ENCODE results near the gene LDLRAD2.

LDLRAD2 gene

GRCh38 chr1:21866707-21867043 is 54.6 kb downstream of the LDLRAD2 start:
- H3K9me3 ChIP-seq (ENCODE audit: insufficient read depth, low read depth, low read length), result no peaks in the 10 kb centered on the region
- whole genome bisulfite sequencing, result 88% methylated on average over 1 of the region's 1 CpG
- H3K36me3 ChIP-seq (ENCODE audit: insufficient read depth, low read length), result peaks cover 32% of the 10 kb centered on the region
- no peak overlapping the region for H3K4me3 ChIP-seq (ENCODE audit: low read length)
- H3K9ac ChIP-seq (ENCODE audit: low read depth, low read length), result no peak overlapping the region
- no peak overlapping the region for H3K27ac ChIP-seq (ENCODE audit: low read depth, low read length)
- H3K27me3 ChIP-seq (ENCODE audit: insufficient read depth, low read length), result no peaks in the 10 kb centered on the region
- peaks cover 11% of the 10 kb centered on the region for H3K4me1 ChIP-seq (ENCODE audit: insufficient read depth, low read length)

- Histone ChIP-seq H3K27me3 (ENCODE audit: insufficient read depth, low read length) (no peaks in the 10 kb centered on the region), H3K9me3 (ENCODE audit: insufficient read depth, low read depth, low read length) (no peaks in the 10 kb centered on the region), H3K27ac (ENCODE audit: low read depth, low read length) (no peak overlapping the region), H3K4me1 (ENCODE audit: insufficient read depth, low read length) (peaks cover 11% of the 10 kb centered on the region), H3K9ac (ENCODE audit: low read depth, low read length) (no peak overlapping the region), H3K36me3 (ENCODE audit: insufficient read depth, low read length) (peaks cover 34% of the 10 kb centered on the region), H3K4me3 (ENCODE audit: low read length) (no peak overlapping the region)
- WGBS, result 95% methylated on average over 5 of the region's 5 CpGs
These were observed 55.5 kb downstream of the LDLRAD2 start for GRCh38 chr1:21867451-21867996.

GRCh38 chr1:21868482-21868881 is 56.4 kb downstream of the LDLRAD2 start:
- no peaks in the 10 kb centered on the region for H3K27me3 ChIP-seq (ENCODE audit: insufficient read depth, low read length)
- no peak overlapping the region for H3K9ac ChIP-seq (ENCODE audit: low read depth, low read length)
- peaks cover 39% of the 10 kb centered on the region for H3K36me3 ChIP-seq (ENCODE audit: insufficient read depth, low read length)
- WGBS, result 89% methylated on average over 7 of the region's 7 CpGs
- H3K9me3 ChIP-seq (ENCODE audit: insufficient read depth, low read depth, low read length), result no peaks in the 10 kb centered on the region
- no peak overlapping the region for H3K4me3 ChIP-seq (ENCODE audit: low read length)
- H3K4me1 ChIP-seq (ENCODE audit: insufficient read depth, low read length), result peaks cover 11% of the 10 kb centered on the region
- no peak overlapping the region for H3K27ac ChIP-seq (ENCODE audit: low read depth, low read length)

GRCh38 chr1:21868941-21869454 is 56.9 kb downstream of the LDLRAD2 start:
- peaks cover 43% of the 10 kb centered on the region for H3K36me3 ChIP-seq (ENCODE audit: insufficient read depth, low read length)
- no peaks in the 10 kb centered on the region for H3K27me3 ChIP-seq (ENCODE audit: insufficient read depth, low read length)
- no peaks in the 10 kb centered on the region for H3K9me3 ChIP-seq (ENCODE audit: insufficient read depth, low read depth, low read length)
- no peak overlapping the region for H3K27ac ChIP-seq (ENCODE audit: low read depth, low read length)
- H3K4me3 ChIP-seq (ENCODE audit: low read length), result no peak overlapping the region
- peaks cover 11% of the 10 kb centered on the region for H3K4me1 ChIP-seq (ENCODE audit: insufficient read depth, low read length)
- 82% methylated on average over 12 of the region's 12 CpGs for WGBS
- H3K9ac ChIP-seq (ENCODE audit: low read depth, low read length), result no peak overlapping the region

- WGBS, result 89% methylated on average over 13 of the region's 13 CpGs
- H3K27ac ChIP-seq (ENCODE audit: low read depth, low read length), result no peak overlapping the region
- no peaks in the 10 kb centered on the region for H3K9me3 ChIP-seq (ENCODE audit: insufficient read depth, low read depth, low read length)
- no peak overlapping the region for H3K9ac ChIP-seq (ENCODE audit: low read depth, low read length)
- H3K36me3 ChIP-seq (ENCODE audit: insufficient read depth, low read length), result peaks cover 45% of the 10 kb centered on the region
- no peaks in the 10 kb centered on the region for H3K27me3 ChIP-seq (ENCODE audit: insufficient read depth, low read length)
- H3K4me1 ChIP-seq (ENCODE audit: insufficient read depth, low read length), result peaks cover 11% of the 10 kb centered on the region
- no peak overlapping the region for H3K4me3 ChIP-seq (ENCODE audit: low read length)
These were observed 57.6 kb downstream of the LDLRAD2 start for GRCh38 chr1:21869620-21870121.

GRCh38 chr1:21870611-21871010 is 58.5 kb downstream of the LDLRAD2 start:
- Histone ChIP-seq H3K9ac (ENCODE audit: low read depth, low read length) (no peak overlapping the region), H3K4me3 (ENCODE audit: low read length) (no peak overlapping the region), H3K27me3 (ENCODE audit: insufficient read depth, low read length) (no peaks in the 10 kb centered on the region), H3K27ac (ENCODE audit: low read depth, low read length) (no peak overlapping the region), H3K36me3 (ENCODE audit: insufficient read depth, low read length) (peaks cover 54% of the 10 kb centered on the region), H3K9me3 (ENCODE audit: insufficient read depth, low read depth, low read length) (no peaks in the 10 kb centered on the region), H3K4me1 (ENCODE audit: insufficient read depth, low read length) (peaks cover 10% of the 10 kb centered on the region)
- 97% methylated on average over 15 of the region's 15 CpGs for WGBS

GRCh38 chr1:21871943-21872342 is 59.9 kb downstream of the LDLRAD2 start:
- WGBS, result 93% methylated on average over 13 of the region's 13 CpGs
- Histone ChIP-seq H3K9ac (ENCODE audit: low read depth, low read length) (no peak overlapping the region), H3K27me3 (ENCODE audit: insufficient read depth, low read length) (no peaks in the 10 kb centered on the region), H3K36me3 (ENCODE audit: insufficient read depth, low read length) (peaks cover 65% of the 10 kb centered on the region), H3K4me3 (ENCODE audit: low read length) (no peak overlapping the region), H3K27ac (ENCODE audit: low read depth, low read length) (no peak overlapping the region), H3K4me1 (ENCODE audit: insufficient read depth, low read length) (no peaks in the 10 kb centered on the region), H3K9me3 (ENCODE audit: insufficient read depth, low read depth, low read length) (no peaks in the 10 kb centered on the region)

- WGBS, result 94% methylated on average over 17 of the region's 17 CpGs
- Histone ChIP-seq H3K4me3 (ENCODE audit: low read length) (no peak overlapping the region), H3K4me1 (ENCODE audit: insufficient read depth, low read length) (no peaks in the 10 kb centered on the region), H3K9ac (ENCODE audit: low read depth, low read length) (no peak overlapping the region), H3K9me3 (ENCODE audit: insufficient read depth, low read depth, low read length) (no peaks in the 10 kb centered on the region), H3K27me3 (ENCODE audit: insufficient read depth, low read length) (no peaks in the 10 kb centered on the region), H3K27ac (ENCODE audit: low read depth, low read length) (no peak overlapping the region), H3K36me3 (ENCODE audit: insufficient read depth, low read length) (peaks cover 69% of the 10 kb centered on the region)
These were observed 60.5 kb downstream of the LDLRAD2 start for GRCh38 chr1:21872445-21873079.

GRCh38 chr1:21873174-21873573 is 61.1 kb downstream of the LDLRAD2 start:
- Histone ChIP-seq H3K4me1 (ENCODE audit: insufficient read depth, low read length) (no peaks in the 10 kb centered on the region), H3K9me3 (ENCODE audit: insufficient read depth, low read depth, low read length) (no peaks in the 10 kb centered on the region), H3K36me3 (ENCODE audit: insufficient read depth, low read length) (peaks cover 75% of the 10 kb centered on the region), H3K4me3 (ENCODE audit: low read length) (no peak overlapping the region), H3K27me3 (ENCODE audit: insufficient read depth, low read length) (no peaks in the 10 kb centered on the region), H3K9ac (ENCODE audit: low read depth, low read length) (no peak overlapping the region), H3K27ac (ENCODE audit: low read depth, low read length) (no peak overlapping the region)
- 91% methylated on average over 8 of the region's 8 CpGs for WGBS

GRCh38 chr1:21873761-21874160 is 61.7 kb downstream of the LDLRAD2 start:
- WGBS, result 91% methylated on average over 10 of the region's 10 CpGs

GRCh38 chr1:21874328-21874727 is 62.3 kb downstream of the LDLRAD2 start:
- Histone ChIP-seq H3K27me3 (ENCODE audit: insufficient read depth, low read length) (no peaks in the 10 kb centered on the region), H3K4me1 (ENCODE audit: insufficient read depth, low read length) (no peaks in the 10 kb centered on the region), H3K9me3 (ENCODE audit: insufficient read depth, low read depth, low read length) (no peaks in the 10 kb centered on the region), H3K36me3 (ENCODE audit: insufficient read depth, low read length) (peaks cover 80% of the 10 kb centered on the region), H3K4me3 (ENCODE audit: low read length) (no peak overlapping the region), H3K27ac (ENCODE audit: low read depth, low read length) (no peak overlapping the region), H3K9ac (ENCODE audit: low read depth, low read length) (no peak overlapping the region)
- WGBS, result 95% methylated on average over 15 of the region's 16 CpGs

More at GRCh38 chr1:21873761-21874160, 61.7 kb downstream of the LDLRAD2 start:
- Histone ChIP-seq H3K36me3 (ENCODE audit: insufficient read depth, low read length) (peaks cover 77% of the 10 kb centered on the region), H3K27ac (ENCODE audit: low read depth, low read length) (no peak overlapping the region), H3K4me1 (ENCODE audit: insufficient read depth, low read length) (no peaks in the 10 kb centered on the region), H3K9ac (ENCODE audit: low read depth, low read length) (no peak overlapping the region), H3K9me3 (ENCODE audit: insufficient read depth, low read depth, low read length) (no peaks in the 10 kb centered on the region), H3K27me3 (ENCODE audit: insufficient read depth, low read length) (no peaks in the 10 kb centered on the region), H3K4me3 (ENCODE audit: low read length) (no peak overlapping the region)
